Mesendoderm (in vitro differentiated cells): ENCODE results near the gene BMP7.

Source experiments
- DNase-seq: peaks from one replicate; pipeline ENCODE4 v3.0.0; 2013
- H2AK5ac ChIP-seq: 2 replicates; pipeline ENCODE4 v1.6.1; 2013; ENCODE audit warnings: low read length, inconsistent platforms
- H2BK120ac ChIP-seq: 2 replicates; pipeline ENCODE4 v1.6.1; 2013; ENCODE audit warnings: low read depth, mild to moderate bottlenecking, low read length, moderate library complexity, mixed read lengths
- H2BK15ac ChIP-seq: replicated peaks from 2 replicates; pipeline ENCODE4 v1.6.1; 2013; ENCODE audit warnings: low read depth, mild to moderate bottlenecking, moderate library complexity
- H2BK5ac ChIP-seq: 2 replicates; pipeline ENCODE4 v1.6.1; 2013; ENCODE audit warnings: low read length, inconsistent platforms
- H3K18ac ChIP-seq: 2 replicates; pipeline ENCODE4 v1.6.1; 2013; ENCODE audit warnings: mild to moderate bottlenecking, low read length, mixed read lengths
- H3K23ac ChIP-seq: one replicate; pipeline ENCODE4 v1.6.1; 2013; ENCODE audit warnings: low read length
- H3K27ac ChIP-seq: 2 replicates; pipeline ENCODE4 v1.5.1; 2013; ENCODE audit warnings: low read depth, mild to moderate bottlenecking, inconsistent platforms, low read length, moderate library complexity
- H3K27me3 ChIP-seq: 2 replicates; pipeline ENCODE4 v1.6.1; 2013; ENCODE audit warnings: low read length, control low read depth, mild to moderate bottlenecking, inconsistent platforms; ENCODE audit not compliant: insufficient read depth, poor library complexity
- H3K36me3 ChIP-seq: 2 replicates; pipeline ENCODE4 v1.6.1; 2013; ENCODE audit warnings: low read length, inconsistent platforms; ENCODE audit not compliant: control insufficient read depth, insufficient read depth
- H3K4ac ChIP-seq: one replicate; pipeline ENCODE4 v1.6.1; 2013; ENCODE audit warnings: low read depth, mild to moderate bottlenecking, low read length, moderate library complexity
- H3K4me1 ChIP-seq: 2 replicates; pipeline ENCODE4 v1.6.1; 2013; ENCODE audit warnings: low read depth, low read length, inconsistent platforms; ENCODE audit not compliant: control insufficient read depth
- H3K4me2 ChIP-seq: 2 replicates; pipeline ENCODE4 v1.6.1; 2013; ENCODE audit warnings: low read length
- H3K4me3 ChIP-seq: 2 replicates; pipeline ENCODE4 v1.5.1; 2013; ENCODE audit warnings: mild to moderate bottlenecking, low read length
- H3K56ac ChIP-seq: one replicate; pipeline ENCODE4 v1.6.1; 2013; ENCODE audit warnings: low read length
- H3K79me1 ChIP-seq: 2 replicates; pipeline ENCODE4 v1.6.1; 2013; ENCODE audit warnings: low read length, inconsistent platforms
- H3K79me2 ChIP-seq: 2 replicates; pipeline ENCODE4 v1.6.1; 2013; ENCODE audit warnings: mild to moderate bottlenecking, low read length; ENCODE audit not compliant: control insufficient read depth, insufficient read depth
- H3K9ac ChIP-seq: 2 replicates; pipeline ENCODE4 v1.6.1; 2013; ENCODE audit warnings: low read length, inconsistent platforms
- H4K5ac ChIP-seq: one replicate; pipeline ENCODE4 v1.6.1; 2013; ENCODE audit warnings: low read length
- H4K8ac ChIP-seq: one replicate; pipeline ENCODE4 v1.6.1; 2013; ENCODE audit warnings: low read depth, mild to moderate bottlenecking, control low read depth, low read length, moderate library complexity
- WGBS: extraction: QIAGEN DNeasy Blood & Tissue Kit; methylation state at CpG from one replicate; pipeline ENCODE4 v1.1.7; 2013; ENCODE audit warnings: low lambda C conversion rate, missing lambda C conversion rate; ENCODE audit not compliant: insufficient coverage; ENCODE audit errors: extremely low coverage; 5-methylcytosine and 5-hydroxymethylcytosine counted together

BMP7 gene

GRCh38 chr20:57188056-57188455 lies 78.4 kb downstream of the BMP7 start:
- H3K27me3 ChIP-seq, result no peaks in the 10 kb centered on the region
- no CpG with 5 or more reads among the region's 9 CpGs for WGBS

GRCh38 chr20:57187068-57187634 lies 79.3 kb downstream of the BMP7 start:
- H3K23ac ChIP-seq, result no peak overlapping the region
- no peak overlapping the region for H3K4me3 ChIP-seq
- H3K4ac ChIP-seq, result no peak overlapping the region
- H3K9ac ChIP-seq, result no peak overlapping the region
- no peak overlapping the region for H2AK5ac ChIP-seq
- no peak overlapping the region for H4K5ac ChIP-seq
- H3K27me3 ChIP-seq, result no peaks in the 10 kb centered on the region
- no peak overlapping the region for H3K4me2 ChIP-seq
- WGBS, result no CpG with 5 or more reads among the region's 4 CpGs
- H3K79me1 ChIP-seq, result no peaks in the 10 kb centered on the region
- no peaks in the 10 kb centered on the region for H3K79me2 ChIP-seq
- no peak overlapping the region for H3K18ac ChIP-seq
- H3K27ac ChIP-seq, result no peak overlapping the region
- H3K56ac ChIP-seq, result no peak overlapping the region
- H2BK120ac ChIP-seq, result no peak overlapping the region
- no peak overlapping the region for H2BK15ac ChIP-seq
- DNase-seq, result no peak
- no peak overlapping the region for H4K8ac ChIP-seq
- H3K36me3 ChIP-seq, result no peaks in the 10 kb centered on the region
- H3K4me1 ChIP-seq, result no peaks in the 10 kb centered on the region
- H2BK5ac ChIP-seq, result no peak overlapping the region

More at GRCh38 chr20:57188056-57188455, 78.4 kb downstream of the BMP7 start:
- Histone ChIP-seq H3K4me3 (no peak overlapping the region), H3K27ac (no peak overlapping the region), H3K79me2 (no peaks in the 10 kb centered on the region), H3K18ac (no peak overlapping the region), H3K36me3 (no peaks in the 10 kb centered on the region), H2AK5ac (no peak overlapping the region), H4K5ac (no peak overlapping the region), H3K56ac (no peak overlapping the region), H3K9ac (no peak overlapping the region), H2BK15ac (no peak overlapping the region), H3K4me1 (no peaks in the 10 kb centered on the region), H2BK5ac (no peak overlapping the region), H3K4me2 (no peak overlapping the region), H3K23ac (no peak overlapping the region), H2BK120ac (no peak overlapping the region), H3K4ac (no peak overlapping the region), H4K8ac (no peak overlapping the region), H3K79me1 (no peaks in the 10 kb centered on the region)
- DNase-seq, result no peak

- H3K4me2 ChIP-seq, result no peak overlapping the region
- H3K4me1 ChIP-seq, result no peaks in the 10 kb centered on the region
- no CpG with 5 or more reads among the region's 8 CpGs for WGBS
Observed at GRCh38 chr20:57186192-57186591, 80.2 kb downstream of the BMP7 start.

GRCh38 chr20:57185188-57185743 lies 81.2 kb downstream of the BMP7 start:
- Histone ChIP-seq H3K36me3 (no peaks in the 10 kb centered on the region), H3K9ac (no peak overlapping the region), H2BK15ac (no peak overlapping the region), H3K4me3 (no peak overlapping the region), H3K4me1 (no peaks in the 10 kb centered on the region), H3K4me2 (no peak overlapping the region), H3K18ac (no peak overlapping the region), H3K4ac (no peak overlapping the region), H2AK5ac (no peak overlapping the region), H2BK120ac (no peak overlapping the region), H3K23ac (no peak overlapping the region), H3K27me3 (no peaks in the 10 kb centered on the region), H3K79me2 (no peaks in the 10 kb centered on the region), H3K79me1 (no peaks in the 10 kb centered on the region), H2BK5ac (no peak overlapping the region), H4K5ac (no peak overlapping the region), H3K27ac (no peak overlapping the region), H4K8ac (no peak overlapping the region), H3K56ac (no peak overlapping the region)
- WGBS, result no CpG with 5 or more reads among the region's 3 CpGs
- no peak for DNase-seq

More at GRCh38 chr20:57186192-57186591, 80.2 kb downstream of the BMP7 start:
- Histone ChIP-seq H4K8ac (no peak overlapping the region), H2BK120ac (no peak overlapping the region), H2AK5ac (no peak overlapping the region), H3K4ac (no peak overlapping the region), H3K23ac (no peak overlapping the region), H4K5ac (no peak overlapping the region), H3K4me3 (no peak overlapping the region), H3K56ac (no peak overlapping the region), H3K9ac (no peak overlapping the region), H3K27me3 (no peaks in the 10 kb centered on the region), H3K18ac (no peak overlapping the region), H3K27ac (no peak overlapping the region), H3K79me1 (no peaks in the 10 kb centered on the region), H2BK15ac (no peak overlapping the region), H3K36me3 (no peaks in the 10 kb centered on the region), H3K79me2 (no peaks in the 10 kb centered on the region), H2BK5ac (no peak overlapping the region)
- DNase-seq, result no peak

GRCh38 chr20:57183457-57184009 lies 82.9 kb downstream of the BMP7 start:
- Histone ChIP-seq H4K8ac (no peak overlapping the region), H4K5ac (no peak overlapping the region), H3K4me1 (no peaks in the 10 kb centered on the region), H3K4me3 (no peak overlapping the region), H3K27me3 (no peaks in the 10 kb centered on the region), H2AK5ac (no peak overlapping the region), H2BK5ac (no peak overlapping the region), H3K79me2 (no peaks in the 10 kb centered on the region), H3K79me1 (no peaks in the 10 kb centered on the region), H3K27ac (no peak overlapping the region), H3K9ac (no peak overlapping the region), H3K56ac (no peak overlapping the region), H3K36me3 (no peaks in the 10 kb centered on the region), H3K23ac (no peak overlapping the region), H3K4ac (no peak overlapping the region), H3K4me2 (no peak overlapping the region), H3K18ac (no peak overlapping the region), H2BK120ac (no peak overlapping the region), H2BK15ac (no peak overlapping the region)
- DNase-seq, result no peak
- WGBS, result no CpG with 5 or more reads among the region's 19 CpGs

GRCh38 chr20:57181639-57182038 lies 84.8 kb downstream of the BMP7 start:
- Histone ChIP-seq H2BK120ac (no peak overlapping the region), H3K79me1 (no peaks in the 10 kb centered on the region), H3K23ac (no peak overlapping the region), H2AK5ac (no peak overlapping the region), H2BK15ac (no peak overlapping the region), H3K4me1 (no peaks in the 10 kb centered on the region), H3K79me2 (no peaks in the 10 kb centered on the region), H4K8ac (no peak overlapping the region), H2BK5ac (no peak overlapping the region), H3K56ac (no peak overlapping the region), H3K4me2 (no peak overlapping the region), H3K27ac (no peak overlapping the region), H3K4ac (no peak overlapping the region), H3K9ac (no peak overlapping the region), H4K5ac (no peak overlapping the region), H3K18ac (no peak overlapping the region), H3K4me3 (no peak overlapping the region), H3K27me3 (no peaks in the 10 kb centered on the region), H3K36me3 (no peaks in the 10 kb centered on the region)
- WGBS, result no CpG with 5 or more reads among the region's 7 CpGs
- no peak for DNase-seq
